Thyroid gland (tissue), 4 donors: Measurements from ENCODE around the gene PODNL1. TPM values are rescaled to one million over a fixed set of nuclear protein-coding genes. Genes with fewer than 3 reads are reported as not detected.
A peak's percentile ranks its signal among the peaks of the same experiment; 100 is the strongest.

Experiments used
- DNase-seq, 2 donors: peaks; one replicate each; pipeline ENCODE4 v3.0.0-alpha.2; 2019
- H3K27ac ChIP-seq, 3 donors: fragments of 200-600 bp; sonication (generic); 1 replicate in 2 of 3; 2 replicates in 1 of 3; pipeline ENCODE4 v1.5.1; 2016 to 2019; ENCODE audit warnings: mild to moderate bottlenecking in 1 of 3, moderate library complexity in 1 of 3
- H3K27me3 ChIP-seq: fragments of 200-600 bp; sonication (generic); one replicate; pipeline ENCODE4 v1.5.1; 2019
- H3K36me3 ChIP-seq, 2 donors: fragments of 200-600 bp; sonication (generic); one replicate each; pipeline ENCODE4 v1.5.1; 2016 to 2019
- H3K4me1 ChIP-seq, 2 donors: fragments of 200-600 bp; sonication (generic); one replicate each; pipeline ENCODE4 v1.5.1; 2017 to 2019
- H3K4me3 ChIP-seq, 3 donors: fragments of 200-600 bp; sonication (generic); replicated peaks in 1 of 3; 1 replicate in 2 of 3; 2 replicates in 1 of 3; pipeline ENCODE4 v1.5.1; 2016; ENCODE audit warnings: mild to moderate bottlenecking in 1 of 3
- H3K9me3 ChIP-seq: fragments of 200-600 bp; sonication (generic); one replicate; pipeline ENCODE4 v1.5.1; 2017
- CTCF ChIP-seq, 6 experiments: fragments of 200-600 bp in 3 of 6; fragments of 450-650 bp in 3 of 6; sonication (generic) in 3 of 6; IDR thresholded peaks; one replicate each; pipeline ENCODE4 v1.5.1; 2016 to 2019; ENCODE audit warnings: antibody characterized with exemption in 6 of 6, mild to moderate bottlenecking in 2 of 6, inconsistent platforms in 1 of 6, moderate library complexity in 1 of 6
- POLR2A ChIP-seq, 2 donors: fragments of 450-650 bp; IDR thresholded peaks; one replicate each; pipeline ENCODE4 v1.6.1; 2017; ENCODE audit warnings: antibody characterized with exemption in 2 of 2, mild to moderate bottlenecking in 2 of 2, moderate library complexity in 1 of 2
- WGBS, 2 donors: methylation state at CpG; one replicate each; pipeline ENCODE4 v1.1.5; 2017; 5-methylcytosine and 5-hydroxymethylcytosine counted together
- intact Hi-C: fragments of 100-400 bp; cut with DNase I; formaldehyde crosslinking; loops from one replicate; pipeline ENCODE4 v1.15.1; 2023
- total RNA-seq, 4 donors: library from RNA; depleted of rRNA; stranded (reverse); fragments of >200 nt; gene quantifications; one replicate each; pipeline ENCODE4 v1.2.3, GENCODE V29; 2016

PODNL1 gene
- total RNA-seq, 4 donors from 2014 or later: 0.40 to 1.4 (median 0.63) TPM; not detected in 1

- Histone ChIP-seq H3K9me3 (no peaks in the 10 kb centered on the region), H3K36me3 (no peaks in the 10 kb centered on the region), H3K4me3 (no peak overlapping the region), H3K27me3 (no peaks in the 10 kb centered on the region), H3K27ac (peak overlapping the region in 2 of 3 donors; percentile 17 to 79), H3K4me1 (peaks cover 6 to 35% of the 10 kb centered on the region in 2 donors)
- no peak for TF ChIP-seq POLR2A (IDR thresholded peaks at IDR 0.05)
- no peak for TF ChIP-seq CTCF (IDR thresholded peaks at IDR 0.05)
- DNase-seq: peak; percentile 39 to 43
- 57 to 67% methylated on average over 12 to 16 of the region's 17 CpGs for WGBS, 2 donors
- intact Hi-C loops: no loop called here
Measured at GRCh38 chr19:13881692-13882418, 56.4 kb downstream of the PODNL1 start.

- Histone ChIP-seq H3K9me3 (no peaks in the 10 kb centered on the region), H3K4me3 (no peak overlapping the region), H3K4me1 (peaks cover 6 to 35% of the 10 kb centered on the region in 2 donors), H3K36me3 (no peaks in the 10 kb centered on the region), H3K27me3 (no peaks in the 10 kb centered on the region), H3K27ac (peak overlapping the region in 2 of 3 donors; percentile 17 to 79)
- TF ChIP-seq POLR2A (IDR thresholded peaks at IDR 0.05) (no peak), CTCF (IDR thresholded peaks at IDR 0.05) (no peak)
- WGBS, 2 donors: 46 to 65% methylated on average over 8 to 11 of the region's 12 CpGs
- intact Hi-C loops: no loop called here
- no peak for DNase-seq
Measured at GRCh38 chr19:13881251-13881691, 56.9 kb downstream of the PODNL1 start.

Other genes with a start within 250 kb of the PODNL1 start
- 10 to 100 TPM; 53.0 to 90.4 (median 70.6) TPM for gene MRI1, start 173.9 kb downstream of the PODNL1 start, total RNA-seq
- gene C19orf53, start 164.0 kb downstream of the PODNL1 start, total RNA-seq: 100 to 1,000 TPM in 2 of 4 donors, 10 to 100 TPM in 2; 50.2 to 191 (median 139) TPM
- gene ZSWIM4, start 143.0 kb downstream of the PODNL1 start, total RNA-seq: 10 to 100 TPM in 1 of 4 donors, 1 to 10 TPM in 3; 6.9 to 15.6 (median 8.9) TPM
- gene NANOS3, start 61.3 kb downstream of the PODNL1 start, total RNA-seq: not detected
- gene BRME1, start 32.3 kb downstream of the PODNL1 start, total RNA-seq: 1 to 10 TPM in 3 of 4 donors, under 1 TPM in 1; 0.34 to 1.7 (median 1.0) TPM
- 10 to 100 TPM; 29.3 to 36.4 (median 31.3) TPM for gene CC2D1A, start 32.2 kb downstream of the PODNL1 start, total RNA-seq
- 10 to 100 TPM in 3 of 4 donors, 1 to 10 TPM in 1; 9.5 to 19.6 (median 11.6) TPM for gene DCAF15, start 14.1 kb upstream of the PODNL1 start, total RNA-seq
- 1 to 10 TPM; 4.8 to 9.1 (median 9.1) TPM for gene RFX1, start 67.9 kb upstream of the PODNL1 start, total RNA-seq
- not detected for gene RLN3, start 89.7 kb upstream of the PODNL1 start, total RNA-seq
- 1 to 10 TPM; 1.9 to 4.9 (median 3.4) TPM for gene IL27RA, start 93.3 kb upstream of the PODNL1 start, total RNA-seq
- gene PALM3, start 123.7 kb upstream of the PODNL1 start, total RNA-seq: 1 to 10 TPM; 4.8 to 9.6 (median 6.8) TPM
- gene MISP3, start 134.4 kb upstream of the PODNL1 start, total RNA-seq: 1 to 10 TPM; 7.9 to 9.9 (median 9.1) TPM
- gene C19orf67, start 147.4 kb upstream of the PODNL1 start, total RNA-seq: not detected
- 10 to 100 TPM; 15.2 to 27.3 (median 22.7) TPM for gene SAMD1, start 152.3 kb upstream of the PODNL1 start, total RNA-seq
- gene PRKACA, start 179.3 kb upstream of the PODNL1 start, total RNA-seq: 10 to 100 TPM; 33.2 to 69.4 (median 55.5) TPM
- 1 to 10 TPM in 2 of 4 donors, under 1 TPM in 2; 0.54 to 2.6 (median 0.95) TPM for gene ASF1B, start 198.2 kb upstream of the PODNL1 start, total RNA-seq